ENCODE results near the gene APOC1.

The APOC1 gene

GRCh38 chr19:44869733-44870470, 44.5 kb upstream of the APOC1 start:
- H3K4me3 ChIP-seq (ENCODE audit: low read depth, low read length), result no peak overlapping the region
- no peaks in the 10 kb centered on the region for H3K27me3 ChIP-seq (ENCODE audit: control insufficient read depth, insufficient read depth, low read length)
- peak overlapping the region; percentile 40 for H3K27ac ChIP-seq
- TF ChIP-seq, protein P1, sequence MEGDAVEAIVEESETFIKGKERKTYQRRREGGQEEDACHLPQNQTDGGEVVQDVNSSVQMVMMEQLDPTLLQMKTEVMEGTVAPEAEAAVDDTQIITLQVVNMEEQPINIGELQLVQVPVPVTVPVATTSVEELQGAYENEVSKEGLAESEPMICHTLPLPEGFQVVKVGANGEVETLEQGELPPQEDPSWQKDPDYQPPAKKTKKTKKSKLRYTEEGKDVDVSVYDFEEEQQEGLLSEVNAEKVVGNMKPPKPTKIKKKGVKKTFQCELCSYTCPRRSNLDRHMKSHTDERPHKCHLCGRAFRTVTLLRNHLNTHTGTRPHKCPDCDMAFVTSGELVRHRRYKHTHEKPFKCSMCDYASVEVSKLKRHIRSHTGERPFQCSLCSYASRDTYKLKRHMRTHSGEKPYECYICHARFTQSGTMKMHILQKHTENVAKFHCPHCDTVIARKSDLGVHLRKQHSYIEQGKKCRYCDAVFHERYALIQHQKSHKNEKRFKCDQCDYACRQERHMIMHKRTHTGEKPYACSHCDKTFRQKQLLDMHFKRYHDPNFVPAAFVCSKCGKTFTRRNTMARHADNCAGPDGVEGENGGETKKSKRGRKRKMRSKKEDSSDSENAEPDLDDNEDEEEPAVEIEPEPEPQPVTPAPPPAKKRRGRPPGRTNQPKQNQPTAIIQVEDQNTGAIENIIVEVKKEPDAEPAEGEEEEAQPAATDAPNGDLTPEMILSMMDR (IDR thresholded peaks at IDR 0.05), result no peak
- no peak overlapping the region for H3K9ac ChIP-seq
- H3K9me3 ChIP-seq (ENCODE audit: control insufficient read depth, low read length), result no peaks in the 10 kb centered on the region
- H2AFZ ChIP-seq, result no peak overlapping the region
- H3K4me2 ChIP-seq (ENCODE audit: low read length), result no peak overlapping the region
- H3K79me2 ChIP-seq, result peaks cover 17% of the 10 kb centered on the region
- peaks cover 8% of the 10 kb centered on the region for H3K4me1 ChIP-seq
- H3K36me3 ChIP-seq (ENCODE audit: control insufficient read depth, insufficient read depth, low read length), result no peaks in the 10 kb centered on the region

- peaks cover 6% of the 10 kb centered on the region for H3K79me2 ChIP-seq
- no peak overlapping the region for H2AFZ ChIP-seq
- H3K4me3 ChIP-seq (ENCODE audit: low read depth, low read length), result no peak overlapping the region
- H3K27me3 ChIP-seq (ENCODE audit: control insufficient read depth, insufficient read depth, low read length), result no peaks in the 10 kb centered on the region
- H3K4me1 ChIP-seq, result peaks cover 25% of the 10 kb centered on the region
- TF ChIP-seq, protein P1 (IDR thresholded peaks at IDR 0.05), result no peak
- no peak overlapping the region for H3K9ac ChIP-seq
- H3K36me3 ChIP-seq (ENCODE audit: control insufficient read depth, insufficient read depth, low read length), result no peaks in the 10 kb centered on the region
- H3K27ac ChIP-seq, result no peak overlapping the region
- H3K9me3 ChIP-seq (ENCODE audit: control insufficient read depth, low read length), result no peaks in the 10 kb centered on the region
- no peak overlapping the region for H3K4me2 ChIP-seq (ENCODE audit: low read length)
These were observed 42.6 kb upstream of the APOC1 start for GRCh38 chr19:44871809-44872208.

GRCh38 chr19:44872661-44873060, 41.7 kb upstream of the APOC1 start:
- Histone ChIP-seq H3K4me1 (peaks cover 32% of the 10 kb centered on the region), H3K9ac (no peak overlapping the region), H2AFZ (no peak overlapping the region), H3K4me3 (ENCODE audit: low read depth, low read length) (no peak overlapping the region), H3K27ac (no peak overlapping the region), H3K36me3 (ENCODE audit: control insufficient read depth, insufficient read depth, low read length) (no peaks in the 10 kb centered on the region), H3K4me2 (ENCODE audit: low read length) (no peak overlapping the region), H3K27me3 (ENCODE audit: control insufficient read depth, insufficient read depth, low read length) (no peaks in the 10 kb centered on the region), H3K79me2 (no peaks in the 10 kb centered on the region), H3K9me3 (ENCODE audit: control insufficient read depth, low read length) (no peaks in the 10 kb centered on the region)
- TF ChIP-seq, protein P1 (IDR thresholded peaks at IDR 0.05), result no peak

DNA sequence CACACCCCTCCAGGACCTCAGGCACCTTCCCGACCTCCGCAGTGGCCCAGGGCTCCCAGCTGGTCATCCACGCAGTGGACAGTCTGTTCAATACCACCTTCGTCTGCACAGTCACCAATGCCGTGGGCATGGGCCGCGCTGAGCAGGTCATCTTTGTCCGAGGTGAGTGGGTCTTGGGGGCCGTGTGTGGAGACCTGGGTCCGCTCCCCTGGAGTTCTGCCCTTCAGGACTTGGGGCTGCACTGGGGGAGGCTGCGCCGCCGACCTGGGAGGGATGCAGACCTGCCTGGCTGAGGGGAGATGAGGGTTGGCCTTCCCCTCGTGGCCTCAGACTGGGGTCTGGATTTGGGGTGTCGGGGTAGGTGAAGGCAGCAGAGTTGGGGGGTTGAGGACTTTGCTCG, 40.1 kb upstream of the APOC1 start:
- H3K4me1 ChIP-seq, result peaks cover 45% of the 10 kb centered on the region

More for the DNA sequence above, 40.1 kb upstream of the APOC1 start:
- Histone ChIP-seq H3K4me2 (ENCODE audit: low read length) (no peak overlapping the region), H3K9ac (no peak overlapping the region), H3K27ac (peak overlapping the region; percentile 39), H2AFZ (no peak overlapping the region), H3K4me3 (ENCODE audit: low read depth, low read length) (no peak overlapping the region), H3K79me2 (peaks cover 4% of the 10 kb centered on the region), H3K36me3 (ENCODE audit: control insufficient read depth, insufficient read depth, low read length) (no peaks in the 10 kb centered on the region), H3K9me3 (ENCODE audit: control insufficient read depth, low read length) (no peaks in the 10 kb centered on the region), H3K27me3 (ENCODE audit: control insufficient read depth, insufficient read depth, low read length) (no peaks in the 10 kb centered on the region)
- TF ChIP-seq, protein P1 (IDR thresholded peaks at IDR 0.05), result no peak
